GM19043 (cell line): ENCODE results near the gene RPL41.
A peak's percentile ranks its signal among the peaks of the same experiment; 100 is the strongest.
"Not testable (repeated sequence)": the region's sequence is repeated elsewhere in the genome, so short reads cannot be mapped to it uniquely, and the experiment has no call there.

ENCODE experiments used
- ATAC-seq: cut with Tn5 transposase; IDR thresholded peaks from one replicate; pipeline ENCODE4 v1.9.1; 2021; ENCODE audit warnings: low read depth; ENCODE audit not compliant: unreplicated experiment

The RPL41 gene

GRCh38 chr12:56152756-56153677, 36.6 kb downstream of the RPL41 start:
- ATAC-seq: no peak

DNA sequence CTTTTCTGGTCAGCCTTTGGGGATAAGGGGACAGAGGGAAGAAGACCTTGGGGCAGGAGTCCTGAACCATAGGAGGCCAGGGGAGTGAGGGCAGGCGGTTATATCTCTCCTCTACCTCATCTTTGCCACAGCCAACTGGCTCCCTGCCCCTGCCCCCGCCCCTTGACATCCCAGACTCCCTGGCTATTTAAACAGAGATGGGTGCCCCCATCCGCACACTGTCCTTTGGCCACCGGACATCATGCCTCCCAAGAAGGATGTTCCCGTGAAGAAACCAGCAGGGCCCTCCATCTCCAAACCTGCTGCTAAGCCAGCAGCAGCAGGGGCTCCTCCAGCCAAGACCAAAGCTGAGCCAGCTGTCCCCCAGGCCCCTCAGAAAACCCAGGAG, 37.2 kb downstream of the RPL41 start:
- no peak for ATAC-seq

- no peak for ATAC-seq
Measured at GRCh38 chr12:56154246-56154771, 37.9 kb downstream of the RPL41 start.

GRCh38 chr12:56154818-56155217, 38.4 kb downstream of the RPL41 start:
- ATAC-seq: no peak

GRCh38 chr12:56155256-56155845, 38.9 kb downstream of the RPL41 start:
- no peak for ATAC-seq

DNA sequence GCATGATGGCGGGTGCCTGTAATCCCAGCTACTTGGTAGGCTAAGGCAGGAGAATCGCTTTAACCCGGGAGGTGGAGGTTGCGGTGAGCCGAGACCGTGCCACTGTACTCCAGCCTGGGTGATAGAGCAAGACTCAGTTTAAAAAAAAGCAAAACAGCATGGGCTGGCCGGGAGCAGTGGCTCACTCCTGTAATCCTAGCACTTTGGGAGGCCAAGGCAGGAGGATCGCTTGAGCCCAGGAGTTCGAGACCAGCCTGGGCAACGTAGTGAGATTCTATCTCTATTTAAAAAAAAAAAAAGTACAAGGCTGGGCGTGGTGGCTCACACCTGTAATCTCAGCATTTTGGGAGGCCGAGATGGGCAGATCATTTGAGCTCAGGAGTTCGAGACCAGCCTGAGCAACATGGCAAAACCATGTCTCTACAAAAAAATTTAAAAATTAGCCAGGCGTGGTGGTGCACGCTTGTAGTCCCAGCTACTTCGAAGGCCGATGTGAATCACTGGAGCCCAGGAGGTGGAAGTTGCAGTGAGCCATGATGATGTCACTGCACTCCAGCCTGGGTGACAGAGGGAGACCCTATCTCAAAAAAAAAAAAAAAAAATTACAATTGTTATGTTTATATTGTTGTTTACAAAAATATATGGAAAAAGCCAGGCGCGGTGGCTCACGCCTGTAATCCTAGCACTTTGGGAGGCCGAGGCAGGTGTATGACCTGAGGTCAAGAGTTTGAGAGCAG, 40.2 kb downstream of the RPL41 start:
- not testable (repeated sequence) for ATAC-seq

DNA sequence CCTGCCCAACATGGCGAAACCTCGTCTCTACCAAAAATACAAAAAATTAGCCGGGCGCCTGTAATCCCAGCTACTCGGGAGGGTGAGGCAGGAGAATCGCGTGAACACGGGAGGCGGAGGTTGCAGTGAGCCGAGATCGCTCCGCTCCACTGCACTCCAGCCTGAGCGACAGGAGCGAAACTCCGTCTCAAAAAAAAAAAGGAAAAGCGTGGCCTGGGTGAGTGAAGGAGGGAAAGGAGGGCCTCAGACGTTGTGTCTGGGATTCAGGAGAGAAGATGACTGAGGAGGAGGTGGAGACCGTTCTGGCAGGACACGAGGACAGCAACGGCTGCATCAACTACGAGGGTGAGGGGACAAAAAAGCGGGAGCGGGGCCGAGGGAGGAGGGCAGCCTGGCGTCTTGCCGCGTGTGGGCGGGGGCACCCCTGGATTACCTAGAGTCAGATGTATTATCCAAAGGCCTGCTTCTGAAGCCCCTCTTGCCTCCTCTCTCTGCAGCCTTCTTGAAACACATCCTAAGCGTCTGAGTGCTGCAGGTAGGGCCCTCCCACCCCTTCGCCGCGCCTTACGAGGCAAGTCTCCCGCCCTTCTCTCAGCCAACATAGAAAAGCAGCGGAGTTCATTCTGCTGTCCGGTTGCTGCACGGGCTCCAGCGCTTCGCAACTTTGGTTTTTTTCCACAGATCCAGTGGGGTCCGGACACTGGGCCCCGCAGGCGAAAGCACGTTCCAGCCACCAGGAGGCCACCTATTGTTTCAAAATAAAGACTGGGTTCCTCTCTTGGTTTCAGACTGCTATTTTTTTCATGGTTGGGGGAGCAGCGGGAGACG, 41.0 kb downstream of the RPL41 start:
- ATAC-seq: peak; percentile 26

DNA sequence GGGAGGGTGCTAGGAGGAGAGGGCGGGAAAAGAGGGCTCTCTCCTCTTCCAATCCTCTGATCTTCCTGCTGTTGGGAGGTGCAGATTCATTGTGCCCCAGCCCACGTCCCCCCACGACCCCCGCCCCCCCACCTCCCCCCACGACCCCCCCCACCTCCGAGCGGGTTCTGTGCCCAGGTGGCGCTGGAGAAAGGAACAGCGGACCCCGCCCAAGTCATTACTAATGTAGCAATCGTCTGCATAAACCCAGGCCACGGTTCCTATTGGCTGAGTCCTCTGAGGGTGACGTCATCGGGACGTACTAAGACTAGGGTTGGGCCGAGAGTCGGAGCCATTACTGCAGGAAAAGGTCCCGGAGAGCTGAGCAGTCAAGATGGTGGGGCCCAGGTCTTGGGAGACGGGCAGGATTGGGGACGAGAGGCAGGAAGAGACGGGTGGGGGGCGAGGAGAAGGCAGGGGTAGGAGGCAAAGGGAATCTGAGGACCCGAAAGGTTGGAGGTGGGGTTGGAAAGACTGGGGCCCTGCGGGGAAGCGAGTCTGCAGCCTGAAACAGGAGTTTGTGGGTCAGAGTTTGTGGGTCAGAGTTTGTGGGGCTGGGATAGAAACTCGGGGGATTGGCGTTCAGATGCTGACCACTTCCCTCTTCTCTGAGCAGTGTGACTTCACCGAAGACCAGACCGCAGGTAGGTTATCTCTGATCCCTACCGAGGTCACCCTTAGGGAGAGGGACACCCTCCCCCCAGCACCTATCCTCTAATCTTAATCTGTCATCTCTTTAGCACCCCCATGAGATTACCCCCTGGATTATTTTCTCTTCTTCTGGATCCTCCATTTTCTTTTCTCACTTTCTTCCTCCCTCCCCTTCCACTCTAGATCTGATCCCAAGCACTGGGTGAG, 41.8 kb downstream of the RPL41 start, which contains the start of gene MYL6:
Gene MYL6 (plus strand): TSS at position 331 of the 897 bp plus-strand sequence. CDS start 43 bp downstream, at position 374.
- peak; percentile 87 for ATAC-seq

DNA sequence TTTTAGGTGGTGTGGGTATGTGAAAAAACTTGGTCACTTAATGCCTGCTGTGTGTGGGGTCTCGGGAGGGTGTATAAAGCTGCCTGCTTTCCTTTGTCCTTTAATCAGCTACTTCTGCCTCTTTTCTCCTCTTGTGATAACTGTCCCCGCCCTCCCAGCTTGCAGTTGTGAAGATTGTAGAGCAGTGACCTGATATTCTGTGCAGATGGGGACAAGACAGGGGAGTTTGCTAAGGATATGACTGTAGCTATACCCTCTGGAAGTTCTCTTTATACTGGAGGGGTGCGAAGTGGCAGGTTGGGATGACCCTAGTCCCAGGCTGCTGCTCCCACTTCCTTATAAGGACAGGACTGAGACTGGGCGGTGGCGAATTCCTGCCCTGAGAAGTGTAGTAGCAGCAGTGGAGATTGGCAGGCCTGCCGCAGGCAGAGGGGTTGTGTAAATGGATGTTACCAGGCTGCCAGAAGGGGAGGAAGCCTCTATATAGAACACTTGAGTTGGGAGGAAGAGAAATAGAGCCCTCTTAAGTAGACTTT, 42.6 kb downstream of the RPL41 start:
- no peak for ATAC-seq

DNA sequence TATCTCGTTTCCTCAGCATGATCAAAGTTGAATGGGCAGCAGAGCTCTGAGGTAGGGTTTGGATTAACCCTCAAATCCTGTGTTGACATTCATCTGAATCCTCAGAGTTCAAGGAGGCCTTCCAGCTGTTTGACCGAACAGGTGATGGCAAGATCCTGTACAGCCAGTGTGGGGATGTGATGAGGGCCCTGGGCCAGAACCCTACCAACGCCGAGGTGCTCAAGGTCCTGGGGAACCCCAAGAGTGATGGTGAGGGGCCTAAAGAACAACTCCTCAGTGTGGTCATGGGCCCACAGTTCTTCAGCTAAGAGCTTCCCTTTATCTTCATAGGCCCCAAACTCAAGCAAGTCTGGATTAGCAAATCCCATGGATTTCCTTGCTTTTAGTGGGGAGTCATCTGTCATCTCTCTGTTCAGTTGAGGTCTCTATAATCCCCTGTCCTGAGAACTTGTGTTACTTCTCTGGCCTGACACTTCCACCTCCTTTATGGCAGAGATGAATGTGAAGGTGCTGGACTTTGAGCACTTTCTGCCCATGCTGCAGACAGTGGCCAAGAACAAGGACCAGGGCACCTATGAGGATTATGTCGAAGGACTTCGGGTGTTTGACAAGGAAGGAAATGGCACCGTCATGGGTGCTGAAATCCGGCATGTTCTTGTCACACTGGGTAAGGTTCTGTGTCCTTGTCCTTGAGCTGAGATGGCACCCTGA, 43.2 kb downstream of the RPL41 start:
- no peak for ATAC-seq

DNA sequence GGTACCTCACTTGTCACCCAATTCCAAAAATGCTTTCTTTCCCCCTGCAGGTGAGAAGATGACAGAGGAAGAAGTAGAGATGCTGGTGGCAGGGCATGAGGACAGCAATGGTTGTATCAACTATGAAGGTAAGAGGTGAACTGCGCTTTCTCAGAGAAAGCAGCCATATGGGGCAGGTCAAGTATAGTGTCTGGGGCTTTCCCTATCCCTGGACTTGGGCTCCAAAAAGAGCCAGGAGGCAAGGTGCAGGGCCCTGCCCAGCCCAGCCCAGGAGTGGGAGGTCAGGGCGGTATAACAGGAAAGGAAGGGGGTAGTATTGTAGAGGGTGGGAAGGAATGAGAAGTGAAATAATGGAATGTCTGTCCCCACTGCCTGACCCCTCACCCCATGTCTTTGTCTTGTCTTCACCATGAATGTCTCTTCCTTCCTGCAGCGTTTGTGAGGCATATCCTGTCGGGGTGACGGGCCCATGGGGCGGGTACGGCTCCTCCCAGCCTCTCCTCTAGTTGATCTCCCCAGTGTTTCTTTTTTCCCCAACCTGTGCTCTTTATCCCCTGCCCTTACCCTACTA, 43.8 kb downstream of the RPL41 start:
- no peak for ATAC-seq

- no peak for ATAC-seq
Measured at GRCh38 chr12:56160894-56161689, 44.7 kb downstream of the RPL41 start.

- ATAC-seq: no peak
Measured at GRCh38 chr12:56161690-56162351, 45.4 kb downstream of the RPL41 start.

DNA sequence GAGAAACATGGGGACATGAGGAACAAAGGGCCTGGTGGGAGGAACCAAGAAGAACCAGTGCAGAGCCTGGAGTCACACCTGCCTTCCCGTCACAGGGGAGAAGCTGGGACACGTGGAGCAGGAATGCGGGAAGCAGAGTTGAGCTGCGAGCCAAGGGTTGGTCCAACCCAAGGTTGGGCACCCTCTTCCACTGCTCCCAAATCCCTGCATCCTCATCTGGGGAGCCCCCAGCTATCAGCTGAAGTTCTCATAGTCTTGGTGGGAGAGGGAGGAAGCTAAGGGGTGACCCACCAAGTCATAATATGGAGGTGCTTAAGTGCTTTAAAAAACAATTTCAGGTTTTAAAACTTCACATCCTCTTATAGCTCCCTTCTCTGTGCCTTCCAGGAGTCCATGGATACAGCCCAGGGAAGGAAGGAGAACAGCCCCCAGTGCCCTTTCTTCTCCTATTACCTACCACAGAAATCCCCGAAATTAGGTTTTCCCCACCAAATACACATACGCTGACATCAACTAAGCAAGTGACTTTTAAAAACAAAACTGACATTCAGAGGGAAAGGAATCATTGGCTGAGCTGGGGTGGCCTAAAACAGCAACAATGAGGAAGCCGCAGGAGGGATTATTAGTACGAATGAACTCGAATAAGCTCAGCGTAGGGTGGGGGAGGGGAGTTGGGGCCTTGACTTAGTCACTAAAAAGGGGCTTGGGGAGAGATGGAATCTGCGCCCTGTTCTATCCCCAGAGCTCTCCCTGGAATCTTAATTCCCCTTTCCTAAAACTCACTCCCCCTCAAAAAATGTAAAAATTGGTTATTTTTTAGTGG, 46.2 kb downstream of the RPL41 start:
- no peak for ATAC-seq

GRCh38 chr12:56163533-56164344, 47.3 kb downstream of the RPL41 start:
- no peak for ATAC-seq
